Measurements from ENCODE around the gene RAPGEF2.
"Not testable (repeated sequence)": the region's sequence is repeated elsewhere in the genome, so short reads cannot be mapped to it uniquely, and the experiment has no call there.

The RAPGEF2 gene

DNA sequence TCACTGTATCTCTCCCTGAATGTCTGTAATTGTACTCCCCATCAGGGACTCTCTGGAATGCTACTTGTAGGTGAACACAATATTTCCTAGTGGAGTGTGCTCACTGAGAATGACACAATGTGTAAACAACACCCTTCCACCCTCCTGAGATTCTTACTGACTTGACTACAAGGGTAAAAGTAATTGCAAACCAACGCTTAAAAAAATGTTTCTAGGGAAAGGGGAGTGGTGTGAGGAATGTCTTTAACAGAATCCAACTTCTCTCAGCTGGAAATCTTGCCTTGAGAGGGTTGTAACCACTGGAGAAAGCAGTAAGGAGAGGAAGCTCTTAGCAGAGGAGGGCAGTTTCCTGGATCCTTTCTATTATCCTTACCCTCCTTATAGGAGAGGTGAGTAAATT, 5.1 kb upstream of the RAPGEF2 start:
- no peak for DNase-seq (ENCODE audit: low read depth in 2 of 2)

DNA sequence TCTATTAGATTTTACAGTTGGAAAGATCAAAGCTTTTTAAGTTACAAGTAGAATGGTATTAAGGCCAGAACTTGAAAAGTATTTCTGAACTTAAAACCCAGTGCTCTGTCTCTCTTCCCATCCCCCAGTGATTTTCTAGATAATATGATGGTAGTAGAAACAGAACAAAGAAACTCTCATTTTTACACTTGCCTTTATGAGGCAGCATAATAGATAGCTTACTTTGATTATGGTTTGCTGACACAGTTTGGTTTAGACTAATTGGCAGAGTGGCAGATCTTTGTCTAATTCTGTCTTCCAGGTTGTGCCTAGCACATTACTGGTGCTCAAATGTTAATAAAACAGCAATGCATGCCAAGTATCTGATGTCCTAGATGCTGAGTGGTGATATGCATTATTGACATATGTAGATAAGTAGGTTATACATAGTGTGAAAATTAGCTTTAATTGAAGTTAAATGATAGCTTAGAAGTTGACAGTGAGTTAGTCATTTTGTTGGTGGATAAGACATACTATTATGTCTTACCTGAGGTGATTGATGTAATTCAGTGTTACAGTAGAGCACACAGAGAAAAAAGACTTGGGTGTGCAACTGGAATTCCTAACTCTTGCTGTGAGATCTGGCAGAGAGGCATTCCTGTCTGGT, 4.3 kb upstream of the RAPGEF2 start:
- DNase-seq (ENCODE audit: low read depth in 2 of 2): no peak

- DNase-seq (ENCODE audit: low read depth in 2 of 2): no peak
Measured at GRCh38 chr4:159101988-159102621, 774 bp upstream of the RAPGEF2 start.

GRCh38 chr4:159103384-159103990, 608 bp downstream of the RAPGEF2 start:
- no peak for DNase-seq (ENCODE audit: low read depth in 2 of 2)

GRCh38 chr4:159104694-159105414, 2.0 kb downstream of the RAPGEF2 start:
- DNase-seq (ENCODE audit: low read depth in 2 of 2): no peak

- no peak for DNase-seq (ENCODE audit: low read depth in 2 of 2)
Measured at GRCh38 chr4:159105761-159106243, 2.9 kb downstream of the RAPGEF2 start.

GRCh38 chr4:159106636-159107035, 3.8 kb downstream of the RAPGEF2 start:
- DNase-seq (ENCODE audit: low read depth in 2 of 2): no peak

GRCh38 chr4:159107203-159107925, 4.5 kb downstream of the RAPGEF2 start:
- no peak for DNase-seq (ENCODE audit: low read depth in 2 of 2)

GRCh38 chr4:159108124-159108523, 5.2 kb downstream of the RAPGEF2 start:
- DNase-seq (ENCODE audit: low read depth in 2 of 2): no peak

- no peak for DNase-seq (ENCODE audit: low read depth in 2 of 2)
Measured at GRCh38 chr4:159110961-159111360, 8.1 kb downstream of the RAPGEF2 start.

- no peak for DNase-seq (ENCODE audit: low read depth in 2 of 2)
Measured at GRCh38 chr4:159111416-159111815, 8.5 kb downstream of the RAPGEF2 start.

- DNase-seq (ENCODE audit: low read depth in 2 of 2): not testable (repeated sequence)
Measured at GRCh38 chr4:159113366-159113765, 10.5 kb downstream of the RAPGEF2 start.

DNA sequence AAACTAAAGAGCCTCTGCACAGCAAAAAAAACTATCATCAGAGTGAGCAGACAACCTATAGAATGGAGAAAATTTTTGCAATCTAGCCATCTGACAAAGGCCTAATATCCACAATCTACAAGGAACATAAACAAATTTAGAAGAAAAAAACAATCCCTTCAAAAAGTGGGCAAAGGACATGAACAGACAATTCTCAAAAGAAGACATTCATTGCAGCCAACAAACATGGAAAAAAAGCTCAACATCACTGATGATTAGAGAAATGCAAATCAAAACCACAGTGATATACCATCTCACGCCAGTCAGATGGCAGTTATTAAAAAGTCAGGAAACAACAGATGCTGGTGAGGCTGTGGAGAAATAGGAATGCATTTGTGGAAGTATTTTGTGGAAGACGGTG, 13.2 kb downstream of the RAPGEF2 start:
- DNase-seq (ENCODE audit: low read depth in 2 of 2): not testable (repeated sequence)

- DNase-seq (ENCODE audit: low read depth in 2 of 2): not testable (repeated sequence)
Measured at GRCh38 chr4:159116693-159117092, 13.8 kb downstream of the RAPGEF2 start.

- no peak for DNase-seq (ENCODE audit: low read depth in 2 of 2)
Measured at GRCh38 chr4:159117564-159117963, 14.7 kb downstream of the RAPGEF2 start.

- DNase-seq (ENCODE audit: low read depth in 2 of 2): no peak
Measured at GRCh38 chr4:159117968-159118367, 15.1 kb downstream of the RAPGEF2 start.

DNA sequence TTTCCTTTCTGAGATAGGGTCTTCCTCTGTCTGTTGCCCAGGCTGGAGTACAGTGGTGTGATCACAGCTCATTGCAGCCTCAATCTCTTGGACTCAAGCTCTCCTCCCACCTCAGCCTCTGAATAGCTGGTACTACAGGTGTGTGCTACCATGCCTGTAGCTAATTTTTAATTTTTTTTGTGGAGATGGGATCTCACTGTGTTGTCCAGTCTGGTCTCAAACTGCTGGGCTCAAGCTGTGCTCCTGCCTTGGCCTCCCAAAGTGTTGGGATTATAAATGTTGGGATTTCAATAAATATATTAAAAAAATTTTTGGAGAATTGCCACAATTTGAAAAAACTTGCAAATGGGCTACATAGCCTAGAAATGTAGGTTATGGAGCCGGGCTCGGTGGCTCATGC, 18.5 kb downstream of the RAPGEF2 start:
- DNase-seq (ENCODE audit: low read depth in 2 of 2): no peak

DNA sequence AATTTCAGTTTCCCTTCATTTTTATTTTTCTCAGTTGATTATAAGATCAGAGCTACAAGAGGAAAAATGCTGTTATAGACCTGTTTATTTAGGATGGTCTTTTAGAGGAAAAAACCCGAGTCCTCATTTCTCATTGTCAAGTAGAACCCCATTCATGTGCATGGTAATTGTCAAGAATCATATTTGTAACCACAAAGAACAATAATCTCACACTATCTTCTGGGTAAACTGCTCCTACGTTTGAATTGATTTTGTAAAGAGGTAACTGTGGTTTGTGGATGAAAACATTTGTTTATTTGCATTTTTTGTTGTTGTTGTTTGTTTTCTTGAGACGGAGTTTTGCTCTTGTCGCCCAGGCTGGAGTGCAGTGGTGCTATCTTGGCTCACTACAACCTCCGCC, 23.8 kb downstream of the RAPGEF2 start:
- DNase-seq (ENCODE audit: low read depth in 2 of 2): no peak

DNA sequence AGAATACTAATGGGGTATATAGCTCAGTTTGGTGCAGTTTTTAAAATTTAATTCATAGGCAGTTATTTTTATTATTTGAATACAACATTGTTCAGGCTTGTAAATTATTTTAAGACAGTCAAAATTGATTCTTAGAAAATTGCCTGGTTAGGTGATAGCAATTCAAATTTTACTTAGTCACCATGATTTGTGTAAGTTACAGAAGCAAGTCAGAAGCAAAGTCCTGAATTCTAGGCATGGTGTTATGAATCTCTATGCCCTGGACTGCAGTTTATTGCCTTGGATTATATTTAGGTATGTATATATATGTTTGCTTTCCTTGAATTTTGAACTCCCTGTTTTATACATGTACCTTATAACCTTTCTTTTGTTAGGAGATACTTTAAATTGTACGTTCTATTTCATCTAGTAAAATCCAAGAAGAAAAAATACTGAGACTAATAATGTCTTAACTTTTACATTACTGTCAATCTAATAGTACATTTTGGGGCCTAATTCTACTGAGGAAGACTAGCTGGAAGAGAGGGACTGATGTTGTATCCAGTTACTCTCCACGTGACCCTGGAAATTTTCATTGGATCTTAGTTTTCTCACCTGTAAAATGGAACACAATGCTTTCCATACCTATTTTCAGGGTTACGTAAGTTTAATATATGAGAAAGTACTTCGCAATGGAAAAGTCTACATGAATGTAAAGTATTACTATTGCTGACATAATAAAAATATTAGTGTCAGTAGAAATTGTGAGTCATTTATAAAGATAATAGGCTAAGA, 25.1 kb downstream of the RAPGEF2 start:
- no peak for DNase-seq (ENCODE audit: low read depth in 2 of 2)

DNA sequence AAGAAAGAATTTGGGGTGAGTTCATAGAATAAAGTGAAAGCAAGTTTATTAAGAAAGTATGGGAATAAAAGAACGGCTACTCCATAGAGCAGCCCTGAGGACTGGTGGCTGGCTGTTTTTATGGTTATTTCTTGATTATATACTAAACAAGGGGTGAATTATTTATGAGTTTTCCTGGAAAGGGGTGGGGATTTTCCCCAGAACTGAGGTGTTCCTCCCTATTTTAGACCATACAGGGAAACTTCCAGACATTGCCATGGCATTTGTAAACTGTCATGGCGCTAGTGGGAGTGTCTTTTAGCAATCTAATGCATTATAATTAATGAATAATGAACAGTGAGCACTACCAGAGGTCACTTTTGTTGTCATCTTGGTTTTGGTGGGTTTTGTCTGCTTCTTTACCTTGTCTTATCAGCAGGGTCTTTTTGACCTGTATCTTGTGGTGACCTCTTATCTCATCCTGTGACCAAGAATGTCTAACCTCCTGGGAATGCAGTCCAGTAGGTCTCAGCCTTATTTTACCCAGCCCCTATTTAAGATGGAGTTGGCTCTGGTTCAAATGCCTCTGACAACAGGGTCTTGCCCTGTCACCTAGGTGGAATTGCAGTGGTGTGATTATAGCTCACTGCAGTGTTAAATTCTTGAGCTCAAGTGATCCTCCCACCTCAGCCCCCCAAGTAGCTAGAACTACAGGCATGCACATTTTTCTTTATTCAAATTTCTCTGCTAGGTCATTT, 27.1 kb downstream of the RAPGEF2 start:
- DNase-seq (ENCODE audit: low read depth in 2 of 2): no peak

Measured in stimulated activated CD8-positive, alpha-beta memory T cell treated with anti-CD3 and anti-CD28 coated beads, Interleukin-7, amount 100 ng/mL, for 1 hour (primary cell).